Neuronal stem cell (in vitro differentiated cells): Measurements from ENCODE around the gene SLC22A17. TPM values are rescaled to one million over a fixed set of nuclear protein-coding genes. Genes with fewer than 3 reads are reported as not detected.
A peak's percentile ranks its signal among the peaks of the same experiment; 100 is the strongest.
"Not testable (repeated sequence)": the region's sequence is repeated elsewhere in the genome, so short reads cannot be mapped to it uniquely, and the experiment has no call there.

Source experiments
- DNase-seq: peaks from one replicate; pipeline ENCODE4 v3.0.0-alpha.2; 2013; ENCODE audit warnings: low spot score
- H2AFZ ChIP-seq: one replicate; pipeline ENCODE4 v1.6.1; 2013; ENCODE audit warnings: mild to moderate bottlenecking, low read length, inconsistent platforms
- H2AK5ac ChIP-seq: 2 replicates; pipeline ENCODE4 v1.6.1; 2013; ENCODE audit warnings: low read depth, mild to moderate bottlenecking, inconsistent platforms, low read length, moderate library complexity, mixed read lengths
- H2BK120ac ChIP-seq: 2 replicates; pipeline ENCODE4 v1.6.1; 2013; ENCODE audit warnings: low read depth, mild to moderate bottlenecking, inconsistent platforms, low read length, moderate library complexity, mixed read lengths
- H2BK12ac ChIP-seq: one replicate; pipeline ENCODE4 v1.6.1; 2013; ENCODE audit warnings: low read length, inconsistent platforms
- H2BK15ac ChIP-seq: 2 replicates; pipeline ENCODE4 v1.6.1; 2013; ENCODE audit warnings: mild to moderate bottlenecking, low read length, inconsistent platforms, mixed read lengths
- H2BK5ac ChIP-seq: one replicate; pipeline ENCODE4 v1.6.1; 2013; ENCODE audit warnings: inconsistent platforms, mild to moderate bottlenecking, low read length, moderate library complexity
- H3K14ac ChIP-seq: one replicate; pipeline ENCODE4 v1.6.1; 2013; ENCODE audit warnings: low read length, inconsistent platforms
- H3K18ac ChIP-seq: 2 replicates; pipeline ENCODE4 v1.6.1; 2013; ENCODE audit warnings: low read length, inconsistent platforms
- H3K23ac ChIP-seq: 2 replicates; pipeline ENCODE4 v1.6.1; 2013; ENCODE audit warnings: low read depth, mild to moderate bottlenecking, mixed read lengths, low read length, inconsistent platforms; ENCODE audit not compliant: poor library complexity
- H3K27ac ChIP-seq: replicated peaks from 3 replicates; pipeline ENCODE4 v1.5.1; 2013; ENCODE audit warnings: low read length, inconsistent platforms
- H3K27me3 ChIP-seq, 3 experiments: 2 replicates each; pipeline ENCODE4 v1.6.1; 2013; ENCODE audit warnings: low read length in 3 of 3, mild to moderate bottlenecking in 2 of 3, inconsistent platforms in 1 of 3, low read depth in 1 of 3, mixed read lengths in 1 of 3, moderate library complexity in 1 of 3; ENCODE audit not compliant: control insufficient read depth in 3 of 3, insufficient read depth in 3 of 3
- H3K36me3 ChIP-seq, 2 donors: replicated peaks in 1 of 2; 2 replicates each; pipeline ENCODE4 v1.6.1; 2013; ENCODE audit warnings: low read length in 2 of 2; ENCODE audit not compliant: control insufficient read depth in 2 of 2, insufficient read depth in 2 of 2
- H3K4ac ChIP-seq: 2 replicates; pipeline ENCODE4 v1.6.1; 2013; ENCODE audit warnings: inconsistent platforms, mild to moderate bottlenecking, low read length, moderate library complexity
- H3K4me1 ChIP-seq, 2 donors: 1 replicate in 1 of 2; 2 replicates in 1 of 2; pipeline ENCODE4 v1.6.1; 2013; ENCODE audit warnings: low read length in 2 of 2, low read depth in 1 of 2; ENCODE audit not compliant: control insufficient read depth in 2 of 2, insufficient read depth in 1 of 2
- H3K4me2 ChIP-seq: one replicate; pipeline ENCODE4 v1.6.1; 2013; ENCODE audit warnings: mild to moderate bottlenecking, low read length, inconsistent platforms; ENCODE audit not compliant: insufficient read depth, poor library complexity, severe bottlenecking
- H3K4me3 ChIP-seq, 2 donors: 2 replicates each; pipeline ENCODE4 v1.5.1; 2013; ENCODE audit warnings: low read length in 2 of 2, mild to moderate bottlenecking in 2 of 2, inconsistent platforms in 1 of 2, moderate library complexity in 1 of 2
- H3K79me1 ChIP-seq: one replicate; pipeline ENCODE4 v1.6.1; 2013; ENCODE audit warnings: low read depth, mild to moderate bottlenecking, inconsistent platforms, low read length, moderate library complexity
- H3K9ac ChIP-seq: one replicate; pipeline ENCODE4 v1.6.1; 2013; ENCODE audit warnings: mild to moderate bottlenecking, low read depth, low read length, inconsistent platforms; ENCODE audit not compliant: poor library complexity
- H3K9me3 ChIP-seq, 2 donors: replicated peaks in 1 of 2; 2 replicates each; pipeline versions ENCODE3 to v1.6.1; 2013; ENCODE audit warnings: low read length in 2 of 2, mild to moderate bottlenecking in 2 of 2, inconsistent platforms in 1 of 2, low read depth in 1 of 2, mixed read lengths in 1 of 2, moderate library complexity in 1 of 2; ENCODE audit not compliant: control insufficient read depth in 2 of 2, insufficient read depth in 1 of 2
- H4K8ac ChIP-seq: one replicate; pipeline ENCODE4 v1.6.1; 2013; ENCODE audit warnings: low read depth, mild to moderate bottlenecking, inconsistent platforms, low read length, moderate library complexity
- H4K91ac ChIP-seq: one replicate; pipeline ENCODE4 v1.6.1; 2013; ENCODE audit warnings: low read length, low read depth, mild to moderate bottlenecking, inconsistent platforms; ENCODE audit not compliant: poor library complexity
- WGBS, 2 donors: extraction: QIAGEN DNeasy Blood & Tissue Kit; methylation state at CpG; one replicate each; pipeline ENCODE4 v1.1.7; 2013; ENCODE audit warnings: missing lambda C conversion rate in 2 of 2, mixed read lengths in 1 of 2; ENCODE audit not compliant: insufficient read length in 2 of 2, insufficient replicate concordance in 1 of 2; ENCODE audit errors: extremely low coverage in 2 of 2; 5-methylcytosine and 5-hydroxymethylcytosine counted together
- polyA plus RNA-seq, 2 experiments: library from polyadenylated mRNA; stranded (reverse); fragments of 200-250 nt; gene quantifications; one replicate each; pipeline ENCODE4 v1.2.3, GENCODE V29; 2013

Gene SLC22A17
- polyA plus RNA-seq (2013, experiment 1 of 2) = 62.0 TPM
- 60.0 TPM for polyA plus RNA-seq (2013, experiment 2 of 2)

GRCh38 chr14:23352506-23353432 lies at the start of gene SLC22A17:
Gene SLC22A17, minus strand, starts transcription at chr14:23352887.
- Histone ChIP-seq H3K79me1 (no peaks in the 10 kb centered on the region), H3K4ac (peak within 1 kb of the TSS; percentile 40), H3K27me3 (peaks cover 0 to 3% (median 0%) of the 10 kb centered on the region in 3 experiments), H2BK5ac (peak within 1 kb of the TSS; percentile 85), H3K9me3 (no peaks in the 10 kb centered on the region), H3K4me2 (peak within 1 kb of the TSS; percentile 99), H3K23ac (peak within 1 kb of the TSS; percentile 75), H2BK15ac (peak within 1 kb of the TSS; percentile 40), H3K14ac (peak within 1 kb of the TSS; percentile 97), H2AK5ac (peak within 1 kb of the TSS; percentile 66), H2BK12ac (peak within 1 kb of the TSS; percentile 48), H4K91ac (peak within 1 kb of the TSS; percentile 48), H2AFZ (peak within 1 kb of the TSS; percentile 94), H3K4me3 (peak within 1 kb of the TSS; percentile 70 to 92), H4K8ac (no peak within 1 kb of the TSS), H3K9ac (peak within 1 kb of the TSS; percentile 99), H3K18ac (peak within 1 kb of the TSS; percentile 99), H3K4me1 (peaks cover 0 to 9% of the 10 kb centered on the region in 2 donors), H2BK120ac (peak within 1 kb of the TSS; percentile 25), H3K27ac (peak within 1 kb of the TSS; percentile 56), H3K36me3 (peaks cover 13 to 32% of the 10 kb centered on the region in 2 donors)
- DNase-seq = peak; percentile 82
- no CpG with 5 or more reads among the region's 42 CpGs for WGBS, 2 donors

DNA sequence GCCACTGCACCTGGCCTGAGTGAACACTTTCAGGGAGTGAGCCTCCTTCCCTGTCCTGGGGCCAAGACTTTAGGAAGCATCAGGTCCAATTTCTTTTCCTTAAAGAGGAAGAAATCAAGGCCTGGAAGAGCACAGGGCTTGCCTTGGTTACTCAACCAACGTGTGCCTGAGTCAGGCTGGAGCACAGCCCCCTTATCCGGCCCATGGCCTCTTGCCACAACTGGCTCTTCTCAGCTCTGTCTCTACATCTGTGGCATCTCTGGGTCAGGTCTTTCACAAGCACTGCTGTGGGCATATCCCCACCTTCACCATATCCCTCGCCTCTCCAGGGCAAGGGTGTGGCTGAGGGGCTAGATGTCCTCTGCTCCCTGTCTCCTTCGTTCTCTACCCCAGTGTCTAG lies 48.6 kb upstream of the SLC22A17 start:
- no peak overlapping the region for H3K27ac ChIP-seq
- H2BK15ac ChIP-seq = no peak overlapping the region
- peak overlapping the region; percentile 71 for H3K14ac ChIP-seq
- no peak overlapping the region for H3K4ac ChIP-seq
- peaks cover 0 to 3% of the 10 kb centered on the region in 2 donors for H3K4me1 ChIP-seq
- H2BK120ac ChIP-seq = no peak overlapping the region
- WGBS, 2 donors = no CpG with 5 or more reads among the region's 4 CpGs
- H4K8ac ChIP-seq = no peak overlapping the region
- no peaks in the 10 kb centered on the region for H3K36me3 ChIP-seq
- peaks cover 2% of the 10 kb centered on the region for H3K79me1 ChIP-seq
- no peak for DNase-seq
- no peak overlapping the region for H3K18ac ChIP-seq
- no peak overlapping the region for H3K9ac ChIP-seq
- H3K9me3 ChIP-seq = no peaks in the 10 kb centered on the region
- no peak overlapping the region for H4K91ac ChIP-seq
- no peak overlapping the region for H2AK5ac ChIP-seq
- H3K4me3 ChIP-seq = no peak overlapping the region
- no peak overlapping the region for H3K4me2 ChIP-seq
- no peak overlapping the region for H2AFZ ChIP-seq
- no peak overlapping the region for H3K23ac ChIP-seq
- H2BK12ac ChIP-seq = no peak overlapping the region
- H2BK5ac ChIP-seq = no peak overlapping the region
- H3K27me3 ChIP-seq = peaks cover 0 to 52% (median 0%) of the 10 kb centered on the region in 3 experiments

DNA sequence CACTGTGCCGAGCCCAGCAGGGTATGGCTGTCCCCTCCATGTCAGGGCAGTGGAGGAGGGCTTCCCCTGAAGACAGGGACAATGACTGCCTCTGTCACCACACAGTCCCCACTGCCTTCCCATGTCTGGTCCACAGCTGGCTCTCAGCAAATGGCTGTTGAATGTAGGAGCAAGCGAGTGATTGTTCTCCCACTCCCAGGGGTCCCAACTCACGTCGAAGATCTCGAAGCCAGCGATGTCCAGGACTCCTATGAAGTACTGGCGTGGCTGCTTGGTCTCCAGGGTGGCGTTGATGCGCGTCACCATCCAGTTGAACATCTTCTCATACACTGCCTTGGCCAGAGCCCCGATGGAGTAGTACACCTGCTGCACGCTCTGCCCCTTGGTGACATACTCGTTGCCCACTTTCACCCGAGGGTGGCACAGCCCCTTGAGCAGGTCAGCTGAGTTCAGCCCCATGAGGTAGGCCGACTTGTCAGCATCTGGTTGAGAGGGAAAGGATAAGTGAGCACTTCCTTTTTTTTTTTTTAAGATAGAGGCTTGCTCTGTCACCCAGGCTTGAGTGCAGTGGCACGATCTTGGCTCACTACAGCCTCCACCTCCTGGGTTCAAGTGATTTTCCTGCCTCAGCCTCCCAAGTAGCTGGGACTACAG lies 47.9 kb upstream of the SLC22A17 start:
- H4K8ac ChIP-seq, H3K4me1 ChIP-seq, H2BK120ac ChIP-seq: not testable (repeated sequence)

DNA sequence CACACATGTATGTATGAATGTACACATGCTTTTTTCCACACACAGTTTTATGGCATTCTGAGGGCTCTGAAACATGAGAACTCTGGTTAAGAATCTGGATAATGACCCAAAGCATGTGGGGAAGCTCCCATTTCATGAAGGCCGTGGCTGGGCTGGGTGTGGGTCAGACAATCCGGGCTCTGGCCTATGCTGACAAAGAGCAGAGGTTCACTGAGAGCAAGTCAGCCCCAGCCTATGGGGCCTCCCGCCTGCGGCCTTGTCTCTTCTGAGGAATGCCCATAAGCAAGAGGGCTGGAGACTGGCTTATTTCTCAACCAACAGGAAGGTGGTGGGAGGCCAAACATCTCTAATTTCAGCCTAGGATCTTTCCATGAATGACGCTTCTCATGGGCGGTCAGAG lies 46.9 kb upstream of the SLC22A17 start:
- Histone ChIP-seq H3K27ac (no peak overlapping the region), H2BK15ac (no peak overlapping the region), H4K8ac (no peak overlapping the region), H3K4ac (no peak overlapping the region), H3K9me3 (no peaks in the 10 kb centered on the region), H2AK5ac (no peak overlapping the region), H3K36me3 (no peaks in the 10 kb centered on the region), H2BK5ac (no peak overlapping the region), H3K23ac (no peak overlapping the region), H3K79me1 (peaks cover 2% of the 10 kb centered on the region), H2AFZ (no peak overlapping the region), H2BK120ac (no peak overlapping the region), H3K4me2 (no peak overlapping the region), H4K91ac (no peak overlapping the region), H3K14ac (no peak overlapping the region), H3K18ac (no peak overlapping the region), H2BK12ac (no peak overlapping the region), H3K4me3 (no peak overlapping the region), H3K4me1 (peaks cover 0 to 3% of the 10 kb centered on the region in 2 donors), H3K9ac (no peak overlapping the region), H3K27me3 (peaks cover 0 to 36% (median 0%) of the 10 kb centered on the region in 3 experiments)
- DNase-seq = no peak
- WGBS, 2 donors = no CpG with 5 or more reads among the region's 6 CpGs

More for the DNA sequence above, 47.9 kb upstream of the SLC22A17 start:
- not testable (repeated sequence) for H2AFZ ChIP-seq, H3K4me2 ChIP-seq, H3K27ac ChIP-seq, H3K18ac ChIP-seq, H3K9me3 ChIP-seq, H3K9ac ChIP-seq, H3K36me3 ChIP-seq, H2BK15ac ChIP-seq, H4K91ac ChIP-seq, H3K23ac ChIP-seq, H3K79me1 ChIP-seq, H3K14ac ChIP-seq, DNase-seq, H2AK5ac ChIP-seq, H2BK12ac ChIP-seq, H2BK5ac ChIP-seq, H3K4ac ChIP-seq
- no CpG with 5 or more reads among the region's 16 CpGs for WGBS, 2 donors
- Histone ChIP-seq H3K4me3 (peak overlapping the region in 1 of 2 donors; percentile 33), H3K27me3 (peaks cover 0 to 46% (median 0%) of the 10 kb centered on the region in 3 experiments)
